Activated CD4-positive, CD25-positive, alpha-beta regulatory T cell treated with anti-CD3 and anti-CD28 coated beads, Interleukin-2, amount 50 U/mL, for 72 hours (primary cell): ENCODE results near the gene MGST2.

Experiments used
- DNase-seq: peaks from one replicate; pipeline ENCODE4 v3.0.0; 2021

The MGST2 gene

GRCh38 chr4:139745111-139745639 is 79.6 kb downstream of the MGST2 start:
- DNase-seq, result no peak

- no peak for DNase-seq
Measured at GRCh38 chr4:139746431-139747171, 81.0 kb downstream of the MGST2 start.

GRCh38 chr4:139749338-139749737 is 83.7 kb downstream of the MGST2 start:
- no peak for DNase-seq

- DNase-seq, result no peak
Measured at GRCh38 chr4:139749835-139750498, 84.3 kb downstream of the MGST2 start.

DNA sequence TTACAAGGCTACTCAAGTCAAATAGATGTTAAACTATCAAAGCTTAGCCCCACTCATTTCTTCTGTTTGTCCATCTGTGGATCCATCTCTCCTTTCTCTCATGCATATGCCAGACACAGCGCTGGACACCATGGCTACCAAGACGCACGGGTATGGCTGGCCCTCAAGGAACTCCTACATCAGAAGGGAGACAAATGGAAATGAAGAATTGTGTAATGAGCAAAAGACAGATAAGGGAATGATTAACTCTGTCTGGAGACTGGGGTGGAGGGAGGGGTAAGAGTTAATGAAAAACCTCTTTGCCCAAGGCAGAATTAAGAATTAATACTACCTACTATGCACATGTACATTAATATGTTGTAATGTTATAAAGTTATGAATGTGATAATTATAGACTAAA is 88.1 kb downstream of the MGST2 start:
- DNase-seq, result no peak
